Stimulated activated CD8-positive, alpha-beta memory T cell treated with anti-CD3 and anti-CD28 coated beads, Interleukin-12 subunit alpha, Interleukin-12 subunit beta, amount 100 ng/mL, for 1 hour (primary cell): Measurements from ENCODE around the gene TRIM16.
"Not testable (repeated sequence)": the region's sequence is repeated elsewhere in the genome, so short reads cannot be mapped to it uniquely, and the experiment has no call there.

ENCODE experiments used
- DNase-seq: peaks from one replicate; pipeline ENCODE4 v3.0.0-alpha.2; 2020; ENCODE audit warnings: low read depth

The TRIM16 gene

DNA sequence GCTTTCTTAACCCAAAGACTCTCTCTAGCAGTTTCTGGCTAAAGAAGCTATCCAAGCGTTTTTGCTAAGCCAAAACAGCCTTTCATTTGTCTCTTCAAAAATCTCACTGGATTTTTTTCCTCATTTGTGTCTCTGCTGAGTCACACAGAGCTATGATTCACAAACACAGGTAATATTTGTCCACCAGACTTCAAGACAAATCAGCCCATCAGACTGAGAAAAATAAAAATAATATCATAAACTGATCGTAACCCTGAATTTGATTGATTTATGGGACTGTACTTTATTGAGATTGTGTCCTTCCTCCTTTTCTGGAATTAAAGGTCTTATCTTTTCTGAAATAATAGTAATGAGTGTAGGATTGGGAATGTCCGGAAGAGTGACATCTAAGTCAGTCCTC is 25.8 kb downstream of the TRIM16 start:
- no peak for DNase-seq

DNA sequence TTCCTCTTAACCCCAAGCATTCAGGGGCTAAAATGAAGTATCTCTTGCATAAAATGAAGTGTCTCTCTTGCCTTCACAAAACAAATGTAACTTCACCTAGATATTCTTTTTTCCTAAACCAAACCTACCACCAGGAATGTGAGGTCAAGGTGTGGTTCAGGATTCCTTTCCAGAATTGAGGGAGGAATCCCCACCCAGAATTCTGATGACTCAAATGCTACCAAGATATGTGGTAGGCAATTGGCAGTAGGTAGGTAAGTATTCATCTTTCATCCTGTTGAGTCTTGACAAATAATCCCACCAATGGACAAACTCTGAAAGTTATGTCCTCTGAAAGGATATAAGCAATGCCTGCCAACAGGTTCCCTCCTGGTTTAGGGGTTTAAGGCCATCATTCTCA is 26.2 kb downstream of the TRIM16 start:
- DNase-seq = no peak

DNA sequence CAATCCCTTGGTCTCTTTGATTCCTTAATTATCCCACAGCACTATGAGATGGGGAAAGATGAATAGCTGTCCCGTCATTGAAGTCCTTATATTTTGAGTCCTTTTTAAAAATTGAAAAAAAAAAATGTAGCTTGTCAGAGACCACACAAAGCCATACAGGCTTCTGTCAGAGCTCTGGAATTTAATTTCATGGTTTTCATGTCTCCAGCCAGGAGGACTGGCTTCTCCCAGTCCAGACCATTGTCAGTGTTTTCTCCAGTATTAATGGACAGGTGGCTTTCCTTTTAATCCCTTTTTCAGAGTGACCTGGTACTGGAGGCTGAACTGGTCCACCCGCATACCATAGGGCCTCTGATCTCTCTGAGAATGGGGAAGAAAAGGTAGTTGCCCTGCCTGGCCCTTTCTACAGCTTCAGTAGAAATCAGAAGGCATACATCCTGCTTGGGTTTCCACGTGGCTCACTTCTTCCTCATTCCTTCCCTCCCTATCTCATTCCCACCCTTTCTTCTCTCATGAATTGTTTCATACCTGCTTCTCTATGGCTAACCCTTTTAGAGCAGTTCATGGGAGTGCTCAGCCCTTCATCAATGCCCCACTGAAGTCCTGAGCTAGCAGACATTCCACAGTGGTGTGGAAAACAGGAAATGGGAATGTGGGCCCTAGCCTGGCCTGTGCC is 29.1 kb downstream of the TRIM16 start:
- DNase-seq = no peak

DNA sequence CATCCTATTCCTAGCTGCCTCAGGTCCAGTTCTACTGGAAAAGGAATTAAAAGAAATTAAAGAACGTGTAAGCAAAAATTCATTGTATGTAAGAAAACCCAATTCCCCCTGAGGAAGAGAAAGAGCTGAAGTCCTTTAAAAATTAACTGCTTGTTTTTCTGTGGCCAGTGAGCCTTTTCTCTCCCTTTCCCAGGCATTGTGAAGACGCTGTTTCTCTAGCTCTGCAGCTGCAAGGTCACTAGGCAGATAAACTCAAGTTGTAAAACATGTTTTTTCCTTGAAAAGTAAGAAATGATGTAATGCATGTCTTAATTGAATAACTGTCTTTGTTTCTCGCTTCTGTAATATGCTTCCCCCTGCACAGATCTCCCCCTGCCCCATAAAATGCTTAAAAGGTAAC is 29.7 kb downstream of the TRIM16 start:
- DNase-seq = not testable (repeated sequence)

DNA sequence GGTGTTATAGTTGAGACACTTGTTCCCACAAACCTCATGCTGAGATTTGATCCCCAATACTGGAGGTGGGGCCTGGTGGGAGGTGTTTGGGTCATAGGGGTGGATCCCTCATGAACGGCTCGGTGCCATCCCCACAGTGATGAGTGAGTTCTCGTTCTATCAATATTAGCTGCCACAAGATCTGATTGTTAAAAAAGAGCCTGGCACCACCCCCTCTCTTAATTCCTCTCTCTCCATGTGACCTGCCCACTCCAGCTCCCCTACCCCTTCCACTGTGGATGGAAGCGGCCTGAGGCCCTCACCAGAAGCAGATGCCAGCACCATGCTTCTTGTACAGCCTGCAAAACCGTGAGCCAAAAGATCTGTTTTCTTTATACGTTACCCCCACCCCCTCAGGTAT is 31.2 kb downstream of the TRIM16 start:
- no peak for DNase-seq

DNA sequence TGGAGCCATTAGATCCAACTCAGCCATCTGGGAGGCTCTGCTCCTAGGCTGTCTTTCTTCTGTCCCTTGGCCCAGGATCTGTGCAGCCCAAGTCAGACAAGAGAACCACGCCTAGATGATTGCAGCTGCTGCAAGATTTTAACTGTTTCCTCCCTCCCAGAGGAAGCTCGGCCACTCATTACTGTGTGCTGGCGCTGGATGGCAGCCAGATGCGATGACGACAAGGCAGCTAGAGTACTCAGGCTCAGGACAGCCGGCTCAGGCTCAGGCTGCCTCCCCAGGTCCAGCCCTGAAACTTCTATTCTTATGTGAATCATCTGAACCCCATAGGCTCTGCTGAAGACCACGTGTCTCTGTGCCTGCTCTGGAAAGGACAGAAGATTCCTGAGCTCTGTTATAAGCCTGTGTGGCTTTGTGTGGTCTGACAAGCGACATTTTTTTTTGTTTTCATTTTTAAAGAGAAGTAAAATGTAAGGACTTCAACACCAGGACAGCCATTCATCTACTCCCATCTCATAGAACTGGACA is 32.5 kb downstream of the TRIM16 start:
- no peak for DNase-seq

DNA sequence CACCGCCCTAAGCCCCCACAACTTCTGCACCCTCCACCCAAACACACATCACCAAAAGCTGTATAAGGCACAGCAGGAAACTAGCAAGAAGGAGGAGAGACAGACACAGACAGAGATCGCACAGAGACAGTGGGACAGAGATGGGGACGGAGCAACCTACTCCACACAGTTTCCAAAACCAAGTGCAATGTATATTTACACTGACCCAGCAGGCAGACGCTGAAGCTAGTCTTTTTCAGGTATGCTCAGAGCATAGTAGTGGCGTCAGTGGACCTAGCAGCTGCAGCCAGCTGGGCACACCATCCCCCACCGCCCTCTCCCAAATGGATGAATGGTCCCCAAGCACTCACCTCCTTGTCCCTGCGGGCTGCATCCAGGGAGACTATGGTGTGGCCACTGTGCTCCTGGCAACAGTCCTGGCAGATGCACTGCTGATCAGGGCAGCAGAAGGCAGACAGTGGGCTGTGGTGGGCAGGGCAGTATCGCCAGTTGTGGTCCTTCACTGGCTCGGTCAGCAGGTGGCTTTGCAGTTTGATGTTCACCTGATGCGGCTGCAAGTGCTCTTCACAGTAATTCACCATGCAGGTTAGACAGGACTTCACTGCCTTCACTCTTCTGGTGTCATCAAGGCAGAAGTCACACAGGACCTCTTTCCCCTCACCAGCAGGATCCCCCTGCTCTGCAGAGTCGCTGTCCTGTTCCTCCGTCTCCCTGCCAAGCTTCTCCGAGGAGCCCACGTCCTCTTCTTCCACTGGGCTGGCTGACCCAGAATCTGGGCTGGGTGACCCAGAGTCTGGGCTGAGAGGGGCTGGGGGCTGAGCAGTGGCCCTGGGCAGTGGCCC is 33.1 kb downstream of the TRIM16 start:
- no peak for DNase-seq

DNA sequence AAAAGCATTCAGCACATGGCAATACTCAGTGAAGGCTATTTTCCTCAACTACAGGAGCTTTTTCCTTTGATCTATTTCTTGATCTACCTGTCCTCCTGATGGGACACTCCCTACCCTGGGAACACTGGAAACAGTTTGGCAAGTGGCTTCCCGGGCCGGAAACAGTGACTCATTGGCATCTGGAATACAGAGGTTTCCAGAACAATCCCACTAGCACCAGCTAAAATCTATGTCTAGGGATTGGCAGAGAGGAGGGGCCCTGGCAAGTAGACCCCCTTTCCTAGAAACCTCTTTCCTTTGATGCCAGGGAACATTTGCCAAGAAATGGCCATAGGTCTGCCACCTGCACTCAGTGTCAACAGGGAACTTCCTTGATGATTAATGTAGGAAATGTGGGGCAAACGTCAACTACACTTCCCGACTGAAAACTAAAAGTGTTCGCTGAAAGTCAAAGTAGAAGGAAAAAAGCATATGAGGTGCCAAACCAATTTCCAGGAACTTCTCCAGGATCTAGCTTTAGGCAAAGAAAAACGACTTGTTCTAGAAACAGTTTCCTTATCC is 34.2 kb downstream of the TRIM16 start:
- no peak for DNase-seq

DNA sequence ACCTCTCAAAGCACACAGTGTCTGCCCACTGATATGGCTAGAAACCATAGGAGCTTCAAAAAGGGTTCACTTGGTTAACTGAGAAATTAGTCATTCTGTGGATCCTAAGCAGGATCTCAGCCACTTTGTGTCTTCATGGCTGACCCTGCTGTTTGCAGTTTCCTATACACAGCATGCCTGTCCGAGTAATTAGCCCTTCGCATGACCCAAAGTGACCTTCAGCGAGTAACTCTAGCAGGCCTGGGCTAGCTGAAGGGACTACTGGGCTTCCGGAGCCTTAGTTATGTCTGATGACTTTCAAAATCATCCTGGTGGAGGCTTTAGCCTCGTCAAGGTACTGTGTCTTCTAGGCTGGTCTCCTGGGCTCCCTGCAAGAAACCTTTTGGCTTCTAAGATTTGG is 35.7 kb downstream of the TRIM16 start:
- DNase-seq = no peak

DNA sequence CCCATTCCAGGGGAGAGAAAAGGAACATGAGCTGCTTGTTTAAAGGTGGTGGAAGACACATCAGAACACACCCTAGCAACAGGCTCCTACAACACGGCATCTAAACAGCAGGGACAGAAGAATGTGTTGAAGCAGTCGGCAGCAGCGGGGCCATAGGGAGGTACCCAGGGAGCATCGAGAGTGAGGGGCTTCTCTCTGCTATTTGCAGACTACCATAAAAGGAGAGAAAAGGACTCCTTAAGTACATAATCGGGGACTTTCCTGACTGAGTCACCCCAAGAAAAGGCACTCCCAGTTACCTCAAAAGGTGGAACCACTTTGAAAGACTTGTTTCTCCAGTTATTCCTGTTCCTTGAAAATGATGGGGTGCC is 38.2 kb downstream of the TRIM16 start:
- DNase-seq = not testable (repeated sequence)

DNA sequence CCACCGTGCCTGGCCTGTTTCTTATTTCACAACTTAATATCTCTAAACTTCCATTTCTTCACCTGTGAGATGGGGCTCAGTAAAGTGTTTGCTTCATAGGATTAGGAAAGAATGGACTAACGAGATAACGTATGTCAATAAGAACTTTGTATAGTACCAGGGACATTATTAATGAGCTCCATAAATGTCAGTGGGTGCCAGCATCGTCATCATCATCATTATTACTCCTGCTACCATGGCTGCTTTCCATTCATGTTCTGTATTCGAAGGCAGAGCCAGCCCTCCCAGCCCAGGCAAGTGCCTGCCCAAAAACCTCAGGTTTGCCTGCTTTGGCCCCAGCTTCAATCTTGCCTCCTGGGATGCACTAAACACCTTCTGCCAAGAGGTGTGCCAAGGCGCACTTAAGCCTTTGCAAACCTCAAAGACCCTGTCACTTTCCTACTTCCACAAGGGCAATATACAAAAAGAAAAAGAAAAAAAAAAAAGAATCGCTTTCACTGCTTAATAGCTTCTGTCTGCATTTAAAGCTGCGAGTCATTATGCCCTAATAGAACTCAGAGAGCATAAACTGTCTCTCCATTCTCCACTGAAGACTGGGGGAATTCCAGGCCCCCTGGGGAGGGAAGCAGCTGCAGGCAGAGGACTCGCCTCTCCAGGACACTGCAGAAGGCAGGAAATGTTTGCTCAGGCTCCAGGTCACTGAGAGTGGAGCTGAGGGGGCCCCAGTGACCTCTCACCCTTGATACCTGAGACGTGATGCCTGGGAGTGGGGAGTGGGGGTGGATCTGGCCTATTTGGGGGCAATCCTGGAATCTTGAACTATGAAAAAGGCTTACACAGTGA is 38.8 kb downstream of the TRIM16 start:
- DNase-seq = not testable (repeated sequence)

DNA sequence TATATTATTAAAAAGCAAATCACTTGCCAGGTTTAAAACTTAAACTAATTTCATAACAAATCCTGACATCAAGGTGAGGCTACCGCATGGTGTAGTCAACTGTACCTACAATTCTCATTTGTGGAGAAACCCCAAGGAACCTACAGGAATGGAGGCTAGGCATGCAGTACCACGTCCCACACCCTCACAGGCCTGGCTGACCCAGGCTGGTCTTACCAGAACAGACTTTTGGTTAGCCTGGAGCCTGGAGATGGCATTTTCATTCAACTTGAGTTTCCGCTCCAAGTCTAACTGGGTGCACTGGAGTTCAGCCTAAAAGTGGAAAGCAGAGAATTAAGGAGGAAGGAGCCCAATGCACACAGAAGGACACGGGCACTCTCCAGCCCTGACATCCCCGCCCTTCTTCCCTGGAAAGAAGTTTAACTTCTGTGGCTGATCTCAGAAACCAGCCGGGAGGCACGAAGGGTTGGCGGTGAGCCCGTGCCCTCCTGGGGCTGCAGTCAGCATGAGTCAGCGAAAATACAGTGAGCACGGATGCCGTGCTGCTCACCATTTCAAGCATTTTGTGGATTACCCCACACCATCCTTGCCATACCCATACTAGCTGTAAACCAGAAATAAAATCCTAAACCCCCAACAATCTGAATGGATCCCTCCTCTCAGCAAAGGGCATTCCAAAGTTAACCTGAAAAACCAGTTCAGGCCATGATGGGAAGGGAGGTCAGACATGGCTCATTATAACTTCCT is 41.4 kb downstream of the TRIM16 start:
- not testable (repeated sequence) for DNase-seq

DNA sequence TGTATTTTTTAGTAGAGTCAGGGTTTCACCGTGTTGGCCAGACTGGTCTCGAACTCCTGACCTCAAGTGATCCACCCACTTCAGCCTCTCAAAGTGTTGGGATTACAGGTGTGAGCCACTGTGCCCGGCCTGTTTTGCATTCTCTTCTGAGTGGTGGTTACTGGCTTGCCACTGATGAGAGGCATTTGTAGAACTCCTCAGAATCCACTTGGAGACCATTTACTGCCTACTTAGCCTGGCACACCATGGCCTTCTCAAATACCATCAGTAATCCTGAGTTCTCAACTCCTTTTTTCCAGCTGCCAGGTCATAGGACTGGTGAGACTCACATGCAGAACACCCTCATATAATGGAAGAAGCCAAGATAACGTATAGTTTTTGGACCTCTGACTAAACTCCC is 42.1 kb downstream of the TRIM16 start:
- not testable (repeated sequence) for DNase-seq

DNA sequence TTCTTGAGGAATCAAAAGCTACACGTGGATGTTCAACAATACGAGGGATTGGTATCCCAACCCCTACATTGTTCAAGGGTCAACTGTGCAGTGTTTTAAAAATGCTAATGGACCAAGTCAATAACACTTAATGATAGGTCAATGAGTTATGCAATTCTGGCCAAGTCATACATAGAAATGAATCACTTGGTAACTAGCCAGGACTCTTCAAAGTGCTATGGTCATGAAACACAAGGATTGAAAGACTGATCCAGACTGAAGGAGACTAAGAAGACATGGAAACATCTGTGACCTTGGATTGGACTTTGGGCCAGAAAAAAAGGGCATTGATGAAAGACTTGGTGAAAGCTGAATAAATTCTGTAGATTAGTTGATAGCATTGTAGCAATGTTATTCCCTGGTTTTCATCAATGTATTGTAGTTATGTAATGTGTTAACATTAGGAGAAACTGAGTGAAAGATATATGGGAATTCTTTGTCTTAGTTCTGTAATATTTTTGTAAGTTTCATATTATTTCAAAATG is 53.1 kb downstream of the TRIM16 start:
- DNase-seq = not testable (repeated sequence)

DNA sequence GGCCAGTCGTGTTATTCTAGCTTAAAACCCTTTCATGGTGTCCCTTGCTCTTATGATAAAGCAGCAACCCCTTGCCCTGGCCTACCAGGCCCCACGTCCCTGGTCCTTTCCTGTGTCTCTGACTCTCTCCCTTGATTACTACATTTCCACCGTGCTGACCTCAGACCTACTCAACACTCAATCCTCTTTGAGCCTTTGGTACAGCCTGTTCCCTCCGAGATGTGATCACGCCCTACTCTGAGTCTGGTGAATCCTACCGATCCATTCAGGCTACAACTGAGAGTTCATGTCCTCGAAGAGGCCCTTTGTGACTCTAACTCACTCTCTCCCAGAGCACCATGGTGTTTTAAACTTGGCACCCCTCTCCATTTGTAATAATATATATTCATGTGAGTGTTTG is 54.1 kb downstream of the TRIM16 start:
- DNase-seq = not testable (repeated sequence)

DNA sequence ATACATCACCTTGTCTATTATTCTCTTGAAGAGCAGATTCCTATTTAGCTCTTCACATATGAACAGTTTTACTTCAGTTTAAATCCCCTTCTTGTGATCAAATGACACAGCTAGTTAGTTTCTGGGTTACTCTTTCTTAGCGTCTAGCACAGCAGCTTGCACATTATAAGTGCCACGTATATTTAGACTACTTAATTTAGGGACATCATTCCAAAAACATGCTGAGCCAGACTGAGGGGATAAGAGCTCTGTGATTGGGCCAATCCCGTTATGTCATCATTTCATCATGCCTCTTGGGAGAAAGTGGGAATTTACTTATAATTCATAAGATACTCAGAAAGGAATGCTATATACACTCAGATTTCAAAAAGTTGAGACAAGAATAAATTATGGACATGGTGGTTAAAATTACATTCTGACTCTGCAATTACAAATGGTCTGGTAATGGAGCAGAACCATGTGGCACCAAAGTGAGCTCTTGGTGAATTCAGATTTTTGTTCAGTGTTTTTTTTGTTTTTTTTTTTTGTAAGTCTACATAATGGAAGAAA is 60.4 kb downstream of the TRIM16 start:
- not testable (repeated sequence) for DNase-seq

DNA sequence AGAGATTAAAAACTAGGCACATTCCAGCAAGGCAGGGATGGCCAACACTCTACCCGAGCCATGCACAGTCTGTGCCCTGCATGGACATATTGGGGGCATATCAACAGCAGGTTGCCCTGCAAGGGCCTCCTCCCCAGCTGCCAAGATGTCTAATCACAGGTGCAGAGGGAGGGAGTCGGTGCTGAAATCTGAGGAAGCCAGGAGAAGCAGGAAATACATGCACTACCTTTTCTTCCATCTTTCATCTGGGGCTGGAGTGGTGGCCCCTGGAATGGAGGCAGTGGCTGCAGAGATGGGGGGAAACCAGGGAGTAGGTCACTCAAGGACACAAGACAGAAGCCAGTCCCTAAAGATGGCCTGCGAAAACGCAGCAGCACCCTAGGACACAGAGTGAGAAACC is 60.9 kb downstream of the TRIM16 start:
- DNase-seq = not testable (repeated sequence)

DNA sequence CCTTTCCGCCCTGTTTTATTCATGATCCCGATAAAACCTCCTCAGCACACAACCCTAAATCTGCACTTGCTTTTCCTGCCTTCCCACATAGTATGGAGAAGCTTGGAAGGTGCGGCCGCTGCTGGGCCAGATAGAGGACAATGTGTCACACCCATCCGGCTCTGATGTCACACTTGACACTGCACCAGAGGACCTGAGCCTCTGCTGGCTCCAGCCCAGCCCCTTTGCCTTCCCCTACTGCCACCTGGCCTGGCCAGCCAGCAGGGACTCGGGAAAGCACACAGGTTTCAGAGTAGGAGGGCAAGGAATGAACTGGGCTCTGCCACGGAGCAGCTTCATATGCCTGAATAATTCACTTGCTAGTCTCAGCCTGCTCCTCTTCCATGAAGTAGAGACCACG is 62.0 kb downstream of the TRIM16 start:
- DNase-seq = not testable (repeated sequence)

DNA sequence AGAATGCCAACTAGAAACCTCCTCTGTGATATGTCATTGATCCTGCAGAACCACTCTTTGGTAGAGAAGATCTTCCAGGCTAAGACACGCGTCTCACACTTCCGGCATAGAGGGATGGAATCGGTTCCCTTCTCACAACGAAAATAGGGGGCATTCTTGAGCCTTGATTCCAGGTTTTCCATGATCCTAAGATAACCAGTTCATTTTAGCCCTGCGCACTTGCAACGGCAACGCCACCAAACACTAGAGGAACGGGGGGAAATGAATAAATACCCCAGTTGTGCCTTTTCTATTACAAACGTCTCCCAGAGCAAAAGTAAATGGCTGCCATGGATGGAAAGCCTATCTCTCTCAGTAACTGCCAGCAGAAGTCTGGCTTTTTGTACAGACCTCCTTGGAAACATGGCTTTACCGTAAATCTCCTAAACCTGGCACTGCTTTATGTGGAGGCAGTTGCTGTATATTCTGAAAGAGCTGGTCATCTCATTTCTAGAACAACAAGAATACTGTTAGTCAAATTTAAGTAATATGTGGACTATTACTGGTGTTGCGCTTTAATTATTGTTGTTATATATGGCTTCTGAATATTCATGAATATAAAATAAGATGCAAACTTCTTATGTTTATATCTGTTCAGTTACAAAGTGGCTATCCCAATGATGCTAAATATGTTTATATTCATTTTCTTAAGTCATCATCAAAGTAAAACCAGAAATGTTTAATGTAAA is 64.6 kb downstream of the TRIM16 start, which contains the start of gene FBXW10B:
FBXW10B (minus strand) TSS at position 374 of the 728 bp plus-strand sequence; CDS start at position 182, 192 bp downstream.
- not testable (repeated sequence) for DNase-seq

DNA sequence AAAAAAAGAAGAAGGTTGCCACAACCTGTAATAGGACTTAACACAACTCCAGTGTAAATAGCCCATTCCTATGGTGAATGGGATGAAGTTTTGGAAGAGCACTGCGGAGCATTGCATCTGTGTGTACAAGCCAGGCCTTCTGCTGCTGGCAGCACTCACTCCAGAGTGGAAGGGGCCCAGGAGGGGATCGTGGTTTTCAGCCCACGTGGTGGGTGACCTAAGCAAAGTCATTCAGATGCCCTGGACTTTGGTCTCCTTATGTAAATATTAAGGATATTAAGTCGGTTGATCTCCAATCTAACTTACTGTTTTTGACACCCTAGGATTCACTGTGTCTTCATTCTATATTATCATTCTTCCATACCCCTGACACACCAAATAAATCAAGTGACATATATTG is 67.3 kb downstream of the TRIM16 start:
- DNase-seq = not testable (repeated sequence)
